GM21619 (cell line): ENCODE measurements around the gene CXCL13.
"Not testable (repeated sequence)": the region's sequence is repeated elsewhere in the genome, so short reads cannot be mapped to it uniquely, and the experiment has no call there.

ENCODE experiments used
- ATAC-seq: cut with Tn5 transposase; IDR thresholded peaks from one replicate; pipeline ENCODE4 v1.9.1; 2021; ENCODE audit not compliant: unreplicated experiment

The CXCL13 gene

GRCh38 chr4:77652237-77652897, 46.7 kb downstream of the CXCL13 start:
- ATAC-seq: no peak

- ATAC-seq: no peak
These were observed 47.6 kb downstream of the CXCL13 start for GRCh38 chr4:77653162-77653758.

GRCh38 chr4:77660318-77660717, 54.7 kb downstream of the CXCL13 start:
- ATAC-seq: not testable (repeated sequence)
